Upper lobe of left lung (tissue), 4 donors: ENCODE results near the gene MIPOL1.

Source experiments
- CTCF ChIP-seq, 6 experiments: fragments of 450-650 bp in 4 of 6; fragments of 200-600 bp in 2 of 6; sonication (generic) in 2 of 6; IDR thresholded peaks; one replicate each; pipeline ENCODE4 v1.5.1; 2016 to 2019; ENCODE audit warnings: antibody characterized with exemption in 6 of 6
- EP300 ChIP-seq, 4 donors: sonication (generic); formaldehyde crosslinking; IDR thresholded peaks; one replicate each; pipeline ENCODE4 v1.5.1; 2017; ENCODE audit warnings: antibody characterized with exemption in 4 of 4, control low read depth in 2 of 4
- POLR2A ChIP-seq, 4 donors: fragments of 450-650 bp; IDR thresholded peaks; one replicate each; pipeline ENCODE4 v1.5.1; 2016 to 2017; ENCODE audit warnings: antibody characterized with exemption in 4 of 4, mild to moderate bottlenecking in 2 of 4

DNA sequence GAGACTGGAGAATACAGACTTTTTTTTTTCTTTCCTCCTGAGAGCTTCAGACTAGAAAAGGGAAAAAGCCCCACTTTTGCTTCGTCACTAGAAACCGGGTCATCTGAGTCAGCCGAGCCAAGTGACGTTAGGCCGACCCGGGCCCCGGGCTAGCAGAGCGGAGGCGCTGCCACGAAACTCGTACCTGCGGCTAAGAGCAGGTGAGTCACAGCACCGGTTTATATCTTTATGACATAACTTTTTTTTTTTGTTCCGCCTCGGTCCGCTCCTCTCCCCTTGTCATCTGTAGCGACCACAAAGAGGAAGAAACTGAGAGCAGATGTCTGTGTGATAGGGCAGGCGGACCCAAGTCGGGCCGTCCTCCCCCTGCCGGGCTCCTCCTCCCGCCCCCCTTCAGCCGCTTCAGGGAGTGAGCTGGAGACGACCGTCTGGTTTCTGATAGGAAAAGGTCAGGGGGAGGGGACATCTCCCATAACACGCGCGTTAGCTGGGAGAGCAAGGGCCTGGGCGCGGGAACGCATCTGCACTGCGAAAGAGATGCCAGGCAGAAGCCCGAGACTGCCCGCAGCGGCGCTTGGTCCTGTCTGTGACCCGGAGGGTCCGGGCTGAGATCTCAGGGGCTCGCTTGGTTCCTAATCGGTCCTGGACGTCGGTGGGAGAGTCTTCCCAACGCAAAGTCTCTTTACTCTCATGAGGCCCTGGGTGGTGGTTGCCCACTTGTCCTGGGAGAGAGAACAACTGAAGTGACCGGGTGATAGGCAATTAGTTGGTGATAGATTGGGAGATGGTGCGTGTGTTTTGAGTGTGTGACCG, 398.3 kb downstream of the MIPOL1 start:
- TF ChIP-seq CTCF (IDR thresholded peaks at IDR 0.05) (no peak), EP300 (IDR thresholded peaks at IDR 0.05) (no peak), POLR2A (IDR thresholded peaks at IDR 0.05) (peak in 2 of 4 donors; percentile 13 to 61)
